ENCODE results near the gene RAB4A. TPM values are rescaled to one million over a fixed set of nuclear protein-coding genes. Genes with fewer than 3 reads are reported as not detected.

Gene RAB4A
- total and polyA plus RNA-seq, 2 of the 13 experiments (the other 11 are each of a cell fraction or from before 2014, with no cell fraction given): 56.0 to 80.1 TPM

DNA sequence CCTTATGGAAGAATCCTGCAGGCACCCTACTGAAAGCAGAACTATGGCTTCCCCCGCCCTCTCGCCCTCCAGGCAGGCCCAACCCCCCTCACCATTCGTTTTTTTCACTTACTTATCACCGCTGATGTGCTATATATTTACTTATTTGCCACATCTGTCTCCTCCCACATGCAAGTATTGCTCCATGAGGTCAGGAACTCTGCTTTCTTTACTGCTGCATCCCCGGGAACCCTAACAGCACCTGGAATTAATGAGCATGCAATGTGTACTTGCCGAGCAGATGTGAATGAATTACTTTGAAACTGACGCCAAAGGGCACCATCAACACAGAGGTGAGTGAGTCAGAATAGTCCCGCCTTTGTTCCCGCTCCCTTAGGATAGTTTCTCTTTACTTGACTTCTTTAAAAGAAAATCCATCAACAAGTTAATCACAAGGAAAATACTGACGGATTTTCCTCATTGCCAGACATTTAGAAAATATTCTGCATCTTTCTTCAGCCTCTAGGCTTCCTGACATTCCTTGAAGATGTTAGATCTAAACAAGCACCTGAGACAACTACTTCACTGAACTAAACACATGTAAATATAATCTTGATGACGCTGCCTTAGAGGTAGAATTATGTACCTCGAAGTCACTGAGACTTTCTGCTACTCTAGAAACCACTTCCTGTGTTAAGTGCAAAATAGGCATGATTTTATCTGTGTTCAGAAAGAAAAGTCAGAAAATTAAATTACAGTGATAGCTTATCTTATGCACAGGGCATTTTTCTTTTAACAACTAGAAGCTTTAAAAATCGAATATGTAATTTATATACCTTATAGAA lies 17.5 kb upstream of the RAB4A start (continued):
- no peak for TF ChIP-seq ZNF790 (CRISPR knock-in tag; IDR thresholded peaks at IDR 0.05; ENCODE audit: borderline replicate concordance)
- TF ChIP-seq FOXP1 (IDR thresholded peaks at IDR 0.05): no peak
- TF ChIP-seq FOXP1 (CRISPR knock-in tag; IDR thresholded peaks at IDR 0.05): peak; percentile 21; the same call in 1 of the 2 replicates
- TF ChIP-seq ZNF292 (CRISPR knock-in tag; IDR thresholded peaks at IDR 0.05; ENCODE audit: borderline replicate concordance, low read depth): 0 out of 2 replicates have a peak, but pooled peaks have one; percentile 12
- 0 out of 2 replicates have a peak, but pooled peaks have one; percentile 25 for TF ChIP-seq TGIF2 (CRISPR knock-in tag; IDR thresholded peaks at IDR 0.05)
- TF ChIP-seq, protein P1, sequence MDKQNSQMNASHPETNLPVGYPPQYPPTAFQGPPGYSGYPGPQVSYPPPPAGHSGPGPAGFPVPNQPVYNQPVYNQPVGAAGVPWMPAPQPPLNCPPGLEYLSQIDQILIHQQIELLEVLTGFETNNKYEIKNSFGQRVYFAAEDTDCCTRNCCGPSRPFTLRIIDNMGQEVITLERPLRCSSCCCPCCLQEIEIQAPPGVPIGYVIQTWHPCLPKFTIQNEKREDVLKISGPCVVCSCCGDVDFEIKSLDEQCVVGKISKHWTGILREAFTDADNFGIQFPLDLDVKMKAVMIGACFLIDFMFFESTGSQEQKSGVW (CRISPR knock-in tag; IDR thresholded peaks at IDR 0.05; ENCODE audit: borderline replicate concordance): no peak
- no peak for TF ChIP-seq IKZF4 (CRISPR knock-in tag; IDR thresholded peaks at IDR 0.05; ENCODE audit: borderline replicate concordance, low read depth, not compliant biosample characterization)
- 0 out of 2 replicates have a peak, but pooled peaks have one; percentile 30 for TF ChIP-seq FOXK1 (CRISPR knock-in tag; IDR thresholded peaks at IDR 0.05; ENCODE audit: borderline replicate concordance, low read depth)
- TF ChIP-seq, protein P2, sequence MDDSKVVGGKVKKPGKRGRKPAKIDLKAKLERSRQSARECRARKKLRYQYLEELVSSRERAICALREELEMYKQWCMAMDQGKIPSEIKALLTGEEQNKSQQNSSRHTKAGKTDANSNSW (CRISPR knock-in tag; IDR thresholded peaks at IDR 0.05; ENCODE audit: borderline replicate concordance): no peak
- TF ChIP-seq ZNF788 (CRISPR knock-in tag; IDR thresholded peaks at IDR 0.05; ENCODE audit: borderline replicate concordance): no peak
- TF ChIP-seq SAFB2 (CRISPR knock-in tag; IDR thresholded peaks at IDR 0.05; ENCODE audit: borderline replicate concordance, low read depth): no peak
- TF ChIP-seq, protein P3, sequence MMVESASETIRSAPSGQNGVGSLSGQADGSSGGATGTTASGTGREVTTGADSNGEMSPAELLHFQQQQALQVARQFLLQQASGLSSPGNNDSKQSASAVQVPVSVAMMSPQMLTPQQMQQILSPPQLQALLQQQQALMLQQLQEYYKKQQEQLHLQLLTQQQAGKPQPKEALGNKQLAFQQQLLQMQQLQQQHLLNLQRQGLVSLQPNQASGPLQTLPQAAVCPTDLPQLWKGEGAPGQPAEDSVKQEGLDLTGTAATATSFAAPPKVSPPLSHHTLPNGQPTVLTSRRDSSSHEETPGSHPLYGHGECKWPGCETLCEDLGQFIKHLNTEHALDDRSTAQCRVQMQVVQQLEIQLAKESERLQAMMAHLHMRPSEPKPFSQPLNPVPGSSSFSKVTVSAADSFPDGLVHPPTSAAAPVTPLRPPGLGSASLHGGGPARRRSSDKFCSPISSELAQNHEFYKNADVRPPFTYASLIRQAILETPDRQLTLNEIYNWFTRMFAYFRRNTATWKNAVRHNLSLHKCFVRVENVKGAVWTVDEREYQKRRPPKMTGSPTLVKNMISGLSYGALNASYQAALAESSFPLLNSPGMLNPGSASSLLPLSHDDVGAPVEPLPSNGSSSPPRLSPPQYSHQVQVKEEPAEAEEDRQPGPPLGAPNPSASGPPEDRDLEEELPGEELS (CRISPR knock-in tag; IDR thresholded peaks at IDR 0.05): 0 out of 2 replicates have a peak, but pooled peaks have one; percentile 12
- TF ChIP-seq SNAPC2 (CRISPR knock-in tag; IDR thresholded peaks at IDR 0.05): no peak
- TF ChIP-seq, protein P4, sequence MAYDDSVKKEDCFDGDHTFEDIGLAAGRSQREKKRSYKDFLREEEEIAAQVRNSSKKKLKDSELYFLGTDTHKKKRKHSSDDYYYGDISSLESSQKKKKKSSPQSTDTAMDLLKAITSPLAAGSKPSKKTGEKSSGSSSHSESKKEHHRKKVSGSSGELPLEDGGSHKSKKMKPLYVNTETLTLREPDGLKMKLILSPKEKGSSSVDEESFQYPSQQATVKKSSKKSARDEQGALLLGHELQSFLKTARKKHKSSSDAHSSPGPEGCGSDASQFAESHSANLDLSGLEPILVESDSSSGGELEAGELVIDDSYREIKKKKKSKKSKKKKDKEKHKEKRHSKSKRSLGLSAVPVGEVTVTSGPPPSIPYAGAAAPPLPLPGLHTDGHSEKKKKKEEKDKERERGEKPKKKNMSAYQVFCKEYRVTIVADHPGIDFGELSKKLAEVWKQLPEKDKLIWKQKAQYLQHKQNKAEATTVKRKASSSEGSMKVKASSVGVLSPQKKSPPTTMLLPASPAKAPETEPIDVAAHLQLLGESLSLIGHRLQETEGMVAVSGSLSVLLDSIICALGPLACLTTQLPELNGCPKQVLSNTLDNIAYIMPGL (CRISPR knock-in tag; IDR thresholded peaks at IDR 0.05; ENCODE audit: borderline replicate concordance in 1 of 2, low read depth in 1 of 2): 0 out of 4 replicates have a peak, but pooled peaks of 1 of the 2 experiments have one; percentile 20
- TF ChIP-seq ZNF446 (CRISPR knock-in tag; IDR thresholded peaks at IDR 0.05): no peak
- TF ChIP-seq IRX3 (CRISPR knock-in tag; IDR thresholded peaks at IDR 0.05; ENCODE audit: borderline replicate concordance, low read depth): no peak
- no peak for TF ChIP-seq MTA1 (CRISPR knock-in tag; IDR thresholded peaks at IDR 0.05; ENCODE audit: borderline replicate concordance)
- TF ChIP-seq, protein P5, sequence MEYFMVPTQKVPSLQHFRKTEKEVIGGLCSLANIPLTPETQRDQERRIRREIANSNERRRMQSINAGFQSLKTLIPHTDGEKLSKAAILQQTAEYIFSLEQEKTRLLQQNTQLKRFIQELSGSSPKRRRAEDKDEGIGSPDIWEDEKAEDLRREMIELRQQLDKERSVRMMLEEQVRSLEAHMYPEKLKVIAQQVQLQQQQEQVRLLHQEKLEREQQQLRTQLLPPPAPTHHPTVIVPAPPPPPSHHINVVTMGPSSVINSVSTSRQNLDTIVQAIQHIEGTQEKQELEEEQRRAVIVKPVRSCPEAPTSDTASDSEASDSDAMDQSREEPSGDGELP (IDR thresholded peaks at IDR 0.05; ENCODE audit: borderline replicate concordance, low read depth): no peak
- TF ChIP-seq CHD2 (IDR thresholded peaks at IDR 0.05; ENCODE audit: low read depth, low read length): no peak
- TF ChIP-seq FIP1L1 (IDR thresholded peaks at IDR 0.05; ENCODE audit: borderline replicate concordance, insufficient read depth, low read depth, low read length): no peak
- no peak for TF ChIP-seq REPIN1 (CRISPR knock-in tag; IDR thresholded peaks at IDR 0.05; ENCODE audit: borderline replicate concordance, low read depth)

Measured in HepG2 (cell line).